Natural killer cell (primary cell): ENCODE data around the gene RHOC. TPM values are rescaled to one million over a fixed set of nuclear protein-coding genes. Genes with fewer than 3 reads are reported as not detected.

Experiments used
- ATAC-seq, 3 donors: fragments of 150-1000 bp in 2 of 3; fragments of 200-7000 bp in 1 of 3; cut with Tn5 transposase; 1 replicate in 1 of 3; 2 replicates in 2 of 3; pipeline ENCODE4 v1.10.0; 2021; ENCODE audit warnings: mild to moderate bottlenecking in 2 of 3, moderate library complexity in 2 of 3
- DNase-seq, 2 donors: peaks; one replicate each; pipeline versions ENCODE4 v3.0.0 to v3.0.0-alpha.2; 2013 to 2021; ENCODE audit warnings: mixed read lengths in 1 of 2
- H3K27ac ChIP-seq: one replicate; pipeline ENCODE4 v1.5.1; 2013; ENCODE audit warnings: mild to moderate bottlenecking, low read length
- H3K27me3 ChIP-seq: one replicate; pipeline ENCODE4 v1.6.1; 2013; ENCODE audit warnings: low read length; ENCODE audit not compliant: control insufficient read depth, insufficient read depth
- H3K36me3 ChIP-seq: one replicate; pipeline ENCODE4 v1.6.1; 2013; ENCODE audit warnings: low read length; ENCODE audit not compliant: control insufficient read depth, insufficient read depth
- H3K4me1 ChIP-seq: one replicate; pipeline ENCODE4 v1.6.1; 2013; ENCODE audit warnings: low read length; ENCODE audit not compliant: control insufficient read depth, insufficient read depth
- H3K4me3 ChIP-seq: one replicate; pipeline ENCODE4 v1.5.1; 2013; ENCODE audit warnings: low read length
- H3K9me3 ChIP-seq: one replicate; pipeline ENCODE4 v1.6.1; 2013; ENCODE audit warnings: low read length; ENCODE audit not compliant: control insufficient read depth, insufficient read depth
- H3K27ac Mint-ChIP-seq, 2 donors: one replicate each; pipeline ENCODE4 v1.8.0; 2022; ENCODE audit warnings: mild to moderate bottlenecking in 2 of 2, mixed read lengths in 2 of 2, moderate library complexity in 1 of 2
- H3K27me3 Mint-ChIP-seq, 2 donors: one replicate each; pipeline ENCODE4 v1.8.0; 2022; ENCODE audit warnings: low read depth in 2 of 2, mixed read lengths in 2 of 2
- H3K36me3 Mint-ChIP-seq: one replicate; pipeline ENCODE4 v1.8.0; 2022; ENCODE audit warnings: mixed read lengths
- H3K4me1 Mint-ChIP-seq, 2 donors: one replicate each; pipeline ENCODE4 v1.8.0; 2022; ENCODE audit warnings: mixed read lengths in 2 of 2
- H3K4me3 Mint-ChIP-seq: one replicate; pipeline ENCODE4 v1.8.0; 2022; ENCODE audit warnings: mild to moderate bottlenecking, moderate library complexity, mixed read lengths
- H3K9me3 Mint-ChIP-seq, 2 donors: one replicate each; pipeline ENCODE4 v1.8.0; 2022; ENCODE audit warnings: mixed read lengths in 2 of 2
- CTCF ChIP-seq: fragments of 200-600 bp; IDR thresholded peaks from one replicate; pipeline ENCODE4 v1.8.0; 2022; ENCODE audit warnings: antibody characterized with exemption
- WGBS: methylation state at CpG from one replicate; pipeline ENCODE4 v1.1.7; 2013; ENCODE audit warnings: missing lambda C conversion rate; ENCODE audit not compliant: insufficient coverage; 5-methylcytosine and 5-hydroxymethylcytosine counted together
- intact Hi-C: fragments of 100-400 bp; cut with micrococcal nuclease; formaldehyde crosslinking; loops from one replicate; pipeline ENCODE4 v1.14.2; 2022
- total RNA-seq, 4 donors: library from RNA; stranded (reverse); fragments of 120-200 nt in 1 of 4; gene quantifications; one replicate each; pipeline versions ENCODE4 v1.2.3 to v1.2.4, GENCODE V29; 2013 to 2022

The RHOC gene
- total RNA-seq, 3 donors from 2014 or later (not counting 1 experiment from before 2014, with no cell fraction given) = 161 to 199 (median 195) TPM

- H3K4me3 Mint-ChIP-seq = peak within 1 kb of the TSS; percentile 93
- peaks cover 37% of the 10 kb centered on the region for H3K4me1 ChIP-seq
- no peaks in the 10 kb centered on the region for H3K9me3 ChIP-seq
- peaks cover 0 to 8% of the 10 kb centered on the region in 2 donors for H3K27me3 Mint-ChIP-seq
- WGBS = 0% methylated on average over 51 of the region's 51 CpGs
- no peaks in the 10 kb centered on the region for H3K36me3 Mint-ChIP-seq
- no peak for TF ChIP-seq CTCF
- no peaks in the 10 kb centered on the region for H3K36me3 ChIP-seq
- DNase-seq = peak; percentile 92 to 94
- no peaks in the 10 kb centered on the region for H3K9me3 Mint-ChIP-seq
- intact Hi-C loops = loop anchor here (1.0 to 10.0 kb wide), 7 partner anchors 15 to 963 kb away; partner anchors contain the start of genes LRIG2 and SLC16A1
- H3K4me1 Mint-ChIP-seq = peaks cover 14 to 29% of the 10 kb centered on the region in 2 donors
- peak within 1 kb of the TSS; percentile 46 for H3K4me3 ChIP-seq
- peak within 1 kb of the TSS; percentile 67 to 87 for H3K27ac Mint-ChIP-seq
- H3K27me3 ChIP-seq = peaks cover 18% of the 10 kb centered on the region
- peak; percentile 82 to 92 (median 86) for ATAC-seq
- no peak within 1 kb of the TSS for H3K27ac ChIP-seq
These were observed 8.5 kb upstream of the RHOC start, which contains the start of gene PPM1J for GRCh38 chr1:112715264-112716053. Gene PPM1J (minus strand): TSS chr1:112715332. CDS start chr1:112715301, 31 bp downstream.

- ATAC-seq (peak in 1 of 3 donors; percentile 0), DNase-seq (no peak)
- Mint-ChIP-seq H3K4me3 (peak overlapping the region; percentile 87), H3K36me3 (no peaks in the 10 kb centered on the region), H3K27me3 (peaks cover 0 to 9% of the 10 kb centered on the region in 2 donors), H3K27ac (peak overlapping the region in 1 of 2 donors; percentile 39), H3K9me3 (no peaks in the 10 kb centered on the region), H3K4me1 (peaks cover 14 to 29% of the 10 kb centered on the region in 2 donors)
- Histone ChIP-seq H3K27me3 (peaks cover 14% of the 10 kb centered on the region), H3K36me3 (no peaks in the 10 kb centered on the region), H3K27ac (no peak overlapping the region), H3K4me3 (peak overlapping the region; percentile 34), H3K9me3 (no peaks in the 10 kb centered on the region), H3K4me1 (peaks cover 37% of the 10 kb centered on the region)
- intact Hi-C loops = loop anchor here (2.0 to 10.0 kb wide), 3 partner anchors 14 to 330 kb away; partner anchors contain the start of gene SLC16A1
- under 1% methylated on average over 79 of the region's 86 CpGs for WGBS
- peak; percentile 18 for TF ChIP-seq CTCF
These were observed 7.7 kb upstream of the RHOC start for GRCh38 chr1:112714313-112715263.

- Histone ChIP-seq H3K4me1 (peaks cover 32% of the 10 kb centered on the region), H3K27me3 (peaks cover 10% of the 10 kb centered on the region), H3K27ac (no peak overlapping the region), H3K9me3 (no peaks in the 10 kb centered on the region), H3K36me3 (no peaks in the 10 kb centered on the region), H3K4me3 (peak overlapping the region; percentile 34)
- intact Hi-C loops = loop anchor here (2.0 to 10.0 kb wide), 3 partner anchors 13 to 331 kb away; partner anchors contain the start of gene SLC16A1
- DNase-seq (no peak), ATAC-seq (no peak)
- no peaks in the 10 kb centered on the region for H3K9me3 Mint-ChIP-seq
- H3K4me3 Mint-ChIP-seq = peak overlapping the region; percentile 65
- H3K27me3 Mint-ChIP-seq = peaks cover 0 to 9% of the 10 kb centered on the region in 2 donors
- TF ChIP-seq CTCF = no peak
- no peak overlapping the region for H3K27ac Mint-ChIP-seq
- H3K36me3 Mint-ChIP-seq = no peaks in the 10 kb centered on the region
- H3K4me1 Mint-ChIP-seq = peaks cover 14 to 28% of the 10 kb centered on the region in 2 donors
- 52% methylated on average over 11 of the region's 14 CpGs for WGBS
These were observed 6.8 kb upstream of the RHOC start for GRCh38 chr1:112713466-112714312.
